Liver (tissue), 3 donors: ENCODE results near the gene LDLRAD4.

Experiments
- RAD21 ChIP-seq, 2 donors: IDR thresholded peaks; 2 replicates each; pipeline ENCODE4 v1.6.1; 2016; ENCODE audit warnings: antibody characterized with exemption in 2 of 2, mild to moderate bottlenecking in 2 of 2
- TAF1 ChIP-seq: conservative IDR thresholded peaks from 2 replicates; pipeline ENCODE4 v1.6.1; 2016; ENCODE audit warnings: antibody characterized with exemption, mild to moderate bottlenecking
- YY1 ChIP-seq: IDR thresholded peaks from 2 replicates; pipeline ENCODE4 v1.6.1; 2016; ENCODE audit warnings: antibody characterized with exemption, mild to moderate bottlenecking
- TF ChIP-seq, protein P1 (sequence below): fragments of 150-350 bp; IDR thresholded peaks from 2 replicates; pipeline ENCODE4 v1.5.1; 2017; ENCODE audit warnings: improper control_type of control experiment, low read depth, low read length; ENCODE audit not compliant: missing input control
- TF ChIP-seq, protein P2 (sequence below): IDR thresholded peaks from 2 replicates; pipeline ENCODE4 v1.6.1; 2016; ENCODE audit warnings: antibody characterized with exemption, mild to moderate bottlenecking
- donor health status: healthy.
- donor health status: healthy.

DNA sequence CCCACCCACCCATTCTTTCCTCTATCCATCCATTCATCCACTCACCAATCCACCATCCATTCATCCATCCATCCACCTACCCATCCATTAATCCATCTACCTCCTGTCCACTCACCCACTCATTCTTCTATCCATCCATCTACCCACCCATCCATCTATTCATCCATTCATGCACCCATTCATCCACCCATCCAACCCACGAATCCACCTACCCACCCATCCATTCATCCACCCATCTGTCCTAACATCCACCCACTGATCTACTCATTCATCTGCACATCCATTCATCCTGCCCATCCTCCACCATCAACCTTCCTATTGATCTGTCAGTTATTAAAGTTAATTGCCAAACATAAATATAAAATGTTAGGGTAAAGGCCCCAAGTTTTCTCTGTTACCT lies 25.6 kb downstream of the LDLRAD4 start:
- TF ChIP-seq TAF1 (no peak), YY1 (no peak), RAD21 (IDR thresholded peaks at IDR 0.05) (no peak)
- TF ChIP-seq, protein P1, sequence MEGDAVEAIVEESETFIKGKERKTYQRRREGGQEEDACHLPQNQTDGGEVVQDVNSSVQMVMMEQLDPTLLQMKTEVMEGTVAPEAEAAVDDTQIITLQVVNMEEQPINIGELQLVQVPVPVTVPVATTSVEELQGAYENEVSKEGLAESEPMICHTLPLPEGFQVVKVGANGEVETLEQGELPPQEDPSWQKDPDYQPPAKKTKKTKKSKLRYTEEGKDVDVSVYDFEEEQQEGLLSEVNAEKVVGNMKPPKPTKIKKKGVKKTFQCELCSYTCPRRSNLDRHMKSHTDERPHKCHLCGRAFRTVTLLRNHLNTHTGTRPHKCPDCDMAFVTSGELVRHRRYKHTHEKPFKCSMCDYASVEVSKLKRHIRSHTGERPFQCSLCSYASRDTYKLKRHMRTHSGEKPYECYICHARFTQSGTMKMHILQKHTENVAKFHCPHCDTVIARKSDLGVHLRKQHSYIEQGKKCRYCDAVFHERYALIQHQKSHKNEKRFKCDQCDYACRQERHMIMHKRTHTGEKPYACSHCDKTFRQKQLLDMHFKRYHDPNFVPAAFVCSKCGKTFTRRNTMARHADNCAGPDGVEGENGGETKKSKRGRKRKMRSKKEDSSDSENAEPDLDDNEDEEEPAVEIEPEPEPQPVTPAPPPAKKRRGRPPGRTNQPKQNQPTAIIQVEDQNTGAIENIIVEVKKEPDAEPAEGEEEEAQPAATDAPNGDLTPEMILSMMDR, result no peak
- TF ChIP-seq, protein P2, sequence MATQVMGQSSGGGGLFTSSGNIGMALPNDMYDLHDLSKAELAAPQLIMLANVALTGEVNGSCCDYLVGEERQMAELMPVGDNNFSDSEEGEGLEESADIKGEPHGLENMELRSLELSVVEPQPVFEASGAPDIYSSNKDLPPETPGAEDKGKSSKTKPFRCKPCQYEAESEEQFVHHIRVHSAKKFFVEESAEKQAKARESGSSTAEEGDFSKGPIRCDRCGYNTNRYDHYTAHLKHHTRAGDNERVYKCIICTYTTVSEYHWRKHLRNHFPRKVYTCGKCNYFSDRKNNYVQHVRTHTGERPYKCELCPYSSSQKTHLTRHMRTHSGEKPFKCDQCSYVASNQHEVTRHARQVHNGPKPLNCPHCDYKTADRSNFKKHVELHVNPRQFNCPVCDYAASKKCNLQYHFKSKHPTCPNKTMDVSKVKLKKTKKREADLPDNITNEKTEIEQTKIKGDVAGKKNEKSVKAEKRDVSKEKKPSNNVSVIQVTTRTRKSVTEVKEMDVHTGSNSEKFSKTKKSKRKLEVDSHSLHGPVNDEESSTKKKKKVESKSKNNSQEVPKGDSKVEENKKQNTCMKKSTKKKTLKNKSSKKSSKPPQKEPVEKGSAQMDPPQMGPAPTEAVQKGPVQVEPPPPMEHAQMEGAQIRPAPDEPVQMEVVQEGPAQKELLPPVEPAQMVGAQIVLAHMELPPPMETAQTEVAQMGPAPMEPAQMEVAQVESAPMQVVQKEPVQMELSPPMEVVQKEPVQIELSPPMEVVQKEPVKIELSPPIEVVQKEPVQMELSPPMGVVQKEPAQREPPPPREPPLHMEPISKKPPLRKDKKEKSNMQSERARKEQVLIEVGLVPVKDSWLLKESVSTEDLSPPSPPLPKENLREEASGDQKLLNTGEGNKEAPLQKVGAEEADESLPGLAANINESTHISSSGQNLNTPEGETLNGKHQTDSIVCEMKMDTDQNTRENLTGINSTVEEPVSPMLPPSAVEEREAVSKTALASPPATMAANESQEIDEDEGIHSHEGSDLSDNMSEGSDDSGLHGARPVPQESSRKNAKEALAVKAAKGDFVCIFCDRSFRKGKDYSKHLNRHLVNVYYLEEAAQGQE, result no peak
